Stimulated activated CD4-positive, alpha-beta T cell treated with anti-CD3 and anti-CD28 coated beads, Interleukin-15, amount 100 ng/mL, for 1 hour (primary cell): ENCODE results near the gene NUDT4.
"Not testable (repeated sequence)": the region's sequence is repeated elsewhere in the genome, so short reads cannot be mapped to it uniquely, and the experiment has no call there.

Source experiments
- DNase-seq, 2 donors: peaks; one replicate each; pipeline ENCODE4 v3.0.0-alpha.2; 2020; ENCODE audit warnings: low read depth in 1 of 2, low spot score in 1 of 2

NUDT4 gene

DNA sequence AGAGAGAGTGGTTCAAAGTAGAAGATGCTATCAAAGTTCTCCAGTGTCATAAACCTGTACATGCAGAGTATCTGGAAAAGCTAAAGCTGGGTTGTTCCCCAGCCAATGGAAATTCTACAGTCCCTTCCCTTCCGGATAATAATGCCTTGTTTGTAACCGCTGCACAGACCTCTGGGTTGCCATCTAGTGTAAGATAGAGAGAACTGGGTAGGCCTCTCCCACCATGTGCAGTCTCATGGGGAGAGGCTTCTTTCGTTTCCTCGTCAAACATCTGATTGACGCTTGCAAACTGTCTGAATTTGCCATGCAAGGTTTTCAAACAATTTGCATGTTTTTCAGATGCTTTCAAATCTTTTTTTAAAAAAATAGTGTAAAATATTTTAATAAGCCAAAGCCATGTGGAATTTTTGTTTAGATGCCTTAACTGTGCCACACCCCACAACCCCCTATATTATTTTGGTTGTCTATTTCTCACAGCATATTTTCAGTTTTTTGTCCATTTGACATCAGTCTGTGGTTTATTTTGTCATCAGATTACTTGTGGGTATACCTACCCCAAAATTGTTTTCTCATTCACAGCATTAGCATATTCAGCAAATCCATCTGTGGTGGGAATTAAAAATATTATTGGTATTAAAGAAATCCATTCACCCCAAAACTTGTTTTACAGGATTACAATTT is 21.6 kb downstream of the NUDT4 start:
- DNase-seq = not testable (repeated sequence)

DNA sequence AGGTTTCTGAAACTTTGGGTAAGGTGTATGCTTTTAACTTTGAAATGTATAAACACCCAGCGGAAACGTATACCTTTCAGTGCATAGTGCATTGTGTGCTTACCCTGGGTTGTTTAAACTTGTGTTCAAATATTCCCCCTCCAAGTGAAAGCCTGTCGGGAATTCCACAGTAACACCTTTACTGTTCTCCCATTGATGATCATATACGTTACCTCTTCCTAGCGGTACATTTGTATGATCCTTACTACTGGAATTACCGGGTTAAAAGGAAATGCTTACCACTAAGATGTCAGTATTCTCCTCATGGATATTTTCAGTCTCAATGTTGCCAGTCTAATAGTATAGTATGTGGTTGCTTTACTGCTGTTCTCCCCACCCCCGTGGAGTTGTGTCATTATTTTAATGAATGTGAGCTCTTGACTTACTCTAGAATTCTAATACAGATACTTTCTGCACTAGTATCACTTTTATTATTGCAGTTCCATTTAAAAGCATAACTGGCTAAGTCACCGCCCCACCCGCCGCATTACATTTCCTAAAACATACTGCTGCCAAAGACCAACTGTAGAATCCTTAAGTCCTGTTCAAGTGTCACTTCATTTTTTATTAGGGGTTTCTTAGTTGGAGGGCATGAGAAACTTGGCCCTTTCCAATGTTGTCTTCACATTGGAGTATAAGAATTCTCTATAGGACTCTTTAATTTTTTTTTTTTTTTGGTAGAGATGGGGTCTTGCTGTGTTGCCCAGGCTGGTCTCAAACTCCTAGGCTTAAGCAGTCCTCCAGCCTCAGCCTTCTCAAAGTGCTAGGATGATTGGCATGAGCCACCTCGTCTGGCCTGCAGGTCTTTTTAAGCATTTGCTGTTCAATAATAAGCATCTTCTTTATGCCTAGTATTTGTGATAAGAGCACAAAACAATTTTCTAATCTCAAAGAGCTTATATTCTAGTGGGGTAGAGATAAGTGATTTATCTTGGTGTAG is 24.9 kb downstream of the NUDT4 start:
- DNase-seq = no peak

DNA sequence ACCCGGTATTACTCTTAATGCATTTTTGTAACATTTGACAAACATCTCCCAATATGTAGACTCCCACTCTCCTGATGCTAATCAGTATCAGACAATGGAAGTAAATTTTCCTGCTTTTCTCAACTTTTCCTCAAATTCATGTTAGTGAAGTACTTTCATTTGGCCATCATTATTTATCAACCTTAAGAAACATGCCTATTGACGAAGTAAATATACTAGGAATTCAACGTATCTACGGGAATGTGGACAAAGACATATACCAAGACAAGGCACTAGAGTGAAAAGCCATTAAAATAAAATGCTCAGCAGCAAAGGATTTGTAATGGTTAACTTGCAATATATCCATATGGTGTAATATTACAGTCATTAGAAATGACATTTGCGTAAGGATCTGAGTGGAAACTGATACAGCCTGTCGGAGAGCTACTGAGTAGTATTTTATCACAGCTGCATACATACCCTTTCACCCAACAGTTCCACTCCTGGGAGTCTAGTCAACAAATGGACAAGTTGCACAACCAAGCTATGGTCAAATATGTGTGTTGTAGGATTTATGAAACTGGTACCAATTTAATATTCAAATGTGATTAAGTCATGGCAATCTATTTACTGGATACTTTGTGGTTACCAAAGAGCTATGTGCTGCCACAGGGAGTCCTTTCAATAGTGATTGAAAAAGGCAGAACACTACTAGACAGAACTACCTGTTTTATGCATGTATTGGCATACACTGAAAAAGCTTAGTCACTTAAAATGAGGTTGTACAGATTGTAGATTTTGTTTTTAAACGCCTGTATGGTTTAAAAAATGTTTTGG is 26.5 kb downstream of the NUDT4 start:
- DNase-seq = no peak

DNA sequence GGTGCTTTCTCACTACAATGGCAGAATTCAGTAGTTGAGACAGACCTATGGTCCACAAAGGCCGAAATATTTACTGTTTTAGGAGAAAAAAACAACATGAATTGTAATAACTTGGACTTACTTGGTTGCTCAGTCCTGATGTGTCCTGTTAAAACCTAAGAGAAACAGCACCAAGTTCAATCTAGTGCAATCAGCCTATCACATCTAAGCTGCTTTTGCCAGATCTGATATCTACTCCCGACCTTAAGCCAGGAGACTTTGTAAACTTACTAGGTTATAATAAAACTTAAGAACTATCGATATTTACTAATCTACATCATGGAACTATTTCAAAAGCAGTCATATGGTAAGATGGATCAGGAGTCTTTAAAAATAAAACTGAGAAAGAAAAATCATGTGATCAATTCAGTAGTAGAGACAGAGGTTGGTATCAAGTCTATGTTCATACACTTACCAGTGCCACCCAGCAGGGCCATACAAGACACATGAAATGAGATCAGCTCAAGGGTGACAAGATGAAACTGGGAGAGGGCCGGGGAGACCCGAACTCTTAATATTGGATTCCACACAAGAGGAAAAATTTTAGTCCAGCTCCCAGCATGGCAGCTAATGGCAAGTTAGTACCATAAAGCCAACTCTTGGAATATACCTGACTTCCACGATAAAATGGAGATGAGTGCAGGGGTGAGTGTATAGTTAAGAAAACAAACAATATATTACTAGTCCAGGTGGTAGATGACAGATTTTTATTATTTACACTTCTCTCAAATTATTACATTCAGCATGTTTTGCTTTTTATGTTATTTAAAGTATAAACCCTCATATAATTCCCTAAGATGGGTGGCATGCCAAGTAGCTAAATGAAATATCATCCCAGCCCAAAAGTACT is 27.5 kb downstream of the NUDT4 start:
- no peak for DNase-seq

DNA sequence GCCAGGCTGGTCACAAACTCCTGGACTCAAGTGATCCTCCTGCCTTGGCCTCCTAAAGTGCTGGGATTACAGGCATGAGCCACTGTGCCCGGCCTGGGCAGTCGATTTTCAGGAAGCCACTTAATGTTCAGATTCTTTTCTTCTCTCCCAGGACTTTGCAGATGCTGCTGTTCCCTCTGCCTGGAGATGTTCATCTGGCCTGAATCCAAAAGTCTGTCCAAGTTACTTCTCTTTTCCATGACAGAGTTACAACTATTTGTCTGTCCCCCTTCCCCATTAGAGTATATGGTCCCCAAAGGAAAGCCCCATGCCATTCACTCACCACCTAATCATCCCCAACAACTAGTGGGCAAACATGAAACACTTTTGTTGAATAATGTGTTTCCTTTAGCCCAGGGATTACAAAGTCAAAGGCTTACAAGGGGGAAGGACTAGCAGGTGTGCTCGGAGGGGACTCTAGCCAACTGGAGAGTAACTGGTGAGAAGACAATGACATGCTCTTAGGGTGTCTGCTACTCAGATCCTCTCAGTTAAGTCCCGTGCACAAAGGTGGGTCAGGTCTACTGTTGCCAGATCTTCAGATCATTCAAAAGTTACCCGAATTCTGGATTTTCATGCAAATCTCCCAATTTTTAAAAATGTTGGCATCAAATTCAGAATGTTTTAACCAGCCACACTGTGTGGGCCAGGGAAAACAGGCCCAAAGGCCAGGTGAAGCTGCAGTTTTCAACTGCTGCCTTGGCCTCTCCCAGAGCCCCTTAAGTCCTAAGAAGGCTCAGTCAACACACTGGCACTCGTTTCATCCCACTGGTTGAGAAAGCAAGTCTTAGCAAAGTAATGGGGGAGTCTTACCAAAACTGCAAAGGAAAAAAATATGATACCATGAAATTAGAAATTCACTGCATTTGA is 29.6 kb downstream of the NUDT4 start:
- DNase-seq = no peak

DNA sequence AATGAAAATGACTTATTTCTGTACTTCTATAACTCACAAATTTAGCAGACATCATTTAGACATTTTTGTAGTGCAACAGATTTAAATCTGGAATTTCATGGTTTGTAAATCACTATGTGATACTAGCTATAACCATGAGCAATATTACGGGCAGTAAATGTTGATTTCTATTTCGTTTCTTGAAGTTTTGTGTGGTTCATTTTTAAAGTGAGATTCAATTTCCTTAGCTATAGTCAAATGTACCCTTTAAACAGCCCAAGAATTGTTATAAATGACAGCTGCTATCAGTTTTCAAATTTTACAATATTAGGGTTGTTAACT is 30.2 kb downstream of the NUDT4 start:
- DNase-seq = no peak

DNA sequence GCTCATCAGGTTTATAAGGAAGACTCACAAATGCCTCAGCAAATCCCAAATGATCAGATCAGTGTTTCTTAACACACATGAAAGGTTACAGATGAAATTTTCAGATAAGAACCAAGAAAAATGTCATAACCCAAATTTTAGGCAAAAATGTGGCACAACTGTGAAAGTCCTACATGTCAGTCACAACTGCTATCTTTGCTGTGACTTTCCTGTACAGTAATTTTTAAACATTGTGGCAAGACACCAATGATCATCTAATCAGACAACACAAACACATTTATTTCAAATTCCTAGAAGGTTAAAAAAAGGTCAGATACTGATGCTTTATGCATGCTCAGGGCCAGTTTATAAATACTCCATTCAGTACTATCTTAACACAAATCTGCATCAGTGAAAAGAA is 31.1 kb downstream of the NUDT4 start:
- no peak for DNase-seq

DNA sequence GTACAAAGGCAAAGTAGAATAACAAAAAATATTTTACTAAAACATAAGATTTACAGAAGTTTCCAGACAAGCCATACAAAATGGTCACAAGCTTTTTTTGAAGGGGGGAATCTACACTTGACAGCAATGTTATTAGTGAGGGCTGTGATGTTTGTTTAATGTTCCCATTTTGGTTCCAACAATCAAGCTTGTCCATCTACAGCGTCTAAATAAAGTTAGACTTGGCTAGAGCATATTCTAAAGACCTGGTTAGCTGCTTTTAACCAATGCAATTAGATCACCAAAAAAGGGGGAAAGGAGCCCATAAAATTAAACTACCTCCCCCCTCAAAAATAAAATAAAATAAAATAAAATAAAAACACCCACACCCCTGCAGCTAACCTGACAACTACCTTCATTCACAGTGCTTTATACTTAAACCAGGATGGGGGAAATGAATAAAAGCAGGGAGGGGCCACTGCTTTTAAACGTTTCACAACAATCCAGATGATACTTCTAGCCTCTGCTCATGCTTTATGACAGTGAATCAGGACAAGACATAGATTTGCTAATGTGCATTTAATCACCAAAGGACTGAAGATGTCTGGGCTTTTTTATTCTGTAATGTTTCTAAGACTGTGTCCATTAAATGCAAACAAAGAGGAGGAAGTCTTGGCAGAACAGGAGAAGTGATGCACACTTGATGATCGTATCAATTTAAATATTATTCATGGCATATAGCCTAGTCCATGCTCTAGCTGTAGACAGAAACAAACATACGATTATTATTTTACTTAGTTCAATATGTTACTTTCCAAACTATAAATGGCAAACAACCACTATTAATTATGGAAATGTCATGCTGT is 31.8 kb downstream of the NUDT4 start:
- not testable (repeated sequence) for DNase-seq

DNA sequence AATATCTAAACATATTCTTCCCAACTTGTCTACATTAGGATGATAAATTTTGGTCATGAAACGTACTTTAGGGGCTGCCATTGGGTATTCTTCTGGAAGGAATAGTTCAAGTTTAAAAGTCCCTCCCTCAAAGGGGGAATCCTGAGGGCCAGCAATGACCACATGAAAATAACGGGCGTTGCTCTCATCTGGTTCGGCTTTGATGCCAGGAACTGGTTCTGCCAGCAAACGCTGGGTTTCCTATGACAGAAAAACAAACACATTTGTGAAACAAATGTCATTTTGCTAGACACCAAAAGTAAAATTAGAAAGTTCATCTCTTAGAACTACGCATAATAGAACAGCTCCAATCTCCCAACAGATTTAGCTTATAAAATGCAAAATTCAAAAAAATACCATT is 33.3 kb downstream of the NUDT4 start:
- DNase-seq = not testable (repeated sequence)

DNA sequence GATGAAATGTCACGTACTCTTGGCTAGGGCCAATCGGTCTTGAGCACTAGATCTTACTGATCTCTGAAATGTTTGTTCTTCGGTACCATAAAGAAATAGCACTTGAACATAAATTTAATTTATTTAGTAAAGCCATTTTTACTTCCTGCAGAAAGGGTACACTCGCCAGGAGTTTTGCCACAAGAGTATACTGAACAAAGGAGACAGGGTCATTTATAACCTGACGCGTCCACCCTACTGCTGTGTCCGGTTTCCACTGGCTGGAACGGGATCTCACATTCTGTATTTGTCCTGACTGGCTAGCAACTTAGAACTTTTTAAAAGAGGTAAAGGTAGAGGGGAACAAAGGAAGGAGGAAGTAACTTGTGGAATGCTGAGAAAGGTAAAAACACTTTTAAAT is 34.7 kb downstream of the NUDT4 start:
- DNase-seq = not testable (repeated sequence)

DNA sequence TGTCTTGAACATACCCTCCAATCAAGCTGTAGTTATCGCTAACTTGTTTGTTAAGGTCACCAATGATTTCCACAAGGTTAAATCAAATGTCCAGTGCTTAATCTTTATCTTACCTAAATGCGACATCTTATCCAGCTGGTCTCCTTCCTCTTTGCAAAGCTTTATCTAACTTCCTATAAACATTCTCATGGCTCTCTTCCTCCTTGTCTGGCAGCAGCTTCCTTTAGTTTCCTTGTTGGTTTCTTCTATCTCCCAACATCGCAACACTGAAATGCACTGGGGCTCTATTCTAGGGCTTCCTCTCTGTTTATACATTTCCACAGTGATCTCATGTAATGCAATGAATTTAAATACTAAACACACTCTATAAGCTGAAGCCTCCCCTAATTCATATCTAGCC is 35.3 kb downstream of the NUDT4 start:
- DNase-seq = no peak

DNA sequence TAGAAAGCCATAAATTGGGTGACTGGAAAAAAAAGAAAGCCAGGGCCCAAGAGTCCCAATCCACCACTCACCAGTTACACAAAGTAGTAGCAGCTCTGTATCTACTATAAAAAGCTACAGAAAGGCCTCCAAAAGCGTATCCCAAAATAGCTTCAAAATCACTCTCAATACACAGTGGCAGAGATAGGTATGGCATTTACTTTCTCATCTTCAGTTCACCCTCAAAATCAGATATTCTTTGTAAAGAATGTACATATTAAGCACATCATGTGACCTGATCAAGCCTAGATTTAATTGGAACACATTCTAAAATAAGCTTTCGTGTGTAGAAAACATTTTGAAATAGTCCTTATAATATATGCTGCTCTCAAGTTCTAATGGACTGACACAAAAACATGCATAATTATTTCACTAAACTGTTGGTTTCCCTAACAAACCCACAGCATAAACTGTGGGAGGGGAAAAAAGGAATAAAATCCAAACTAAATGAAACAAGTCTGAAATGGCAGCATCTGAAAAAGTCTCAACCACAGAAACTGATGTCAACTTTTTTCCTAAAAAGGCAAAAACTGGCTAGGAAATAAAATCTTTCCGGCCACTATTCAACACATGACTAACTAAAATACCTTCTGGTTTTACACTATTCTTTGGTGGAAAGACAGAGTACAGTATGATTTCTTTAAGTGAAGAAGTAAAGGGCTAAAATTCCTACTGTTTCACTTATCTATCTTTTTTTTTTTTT is 38.2 kb downstream of the NUDT4 start:
- no peak for DNase-seq

DNA sequence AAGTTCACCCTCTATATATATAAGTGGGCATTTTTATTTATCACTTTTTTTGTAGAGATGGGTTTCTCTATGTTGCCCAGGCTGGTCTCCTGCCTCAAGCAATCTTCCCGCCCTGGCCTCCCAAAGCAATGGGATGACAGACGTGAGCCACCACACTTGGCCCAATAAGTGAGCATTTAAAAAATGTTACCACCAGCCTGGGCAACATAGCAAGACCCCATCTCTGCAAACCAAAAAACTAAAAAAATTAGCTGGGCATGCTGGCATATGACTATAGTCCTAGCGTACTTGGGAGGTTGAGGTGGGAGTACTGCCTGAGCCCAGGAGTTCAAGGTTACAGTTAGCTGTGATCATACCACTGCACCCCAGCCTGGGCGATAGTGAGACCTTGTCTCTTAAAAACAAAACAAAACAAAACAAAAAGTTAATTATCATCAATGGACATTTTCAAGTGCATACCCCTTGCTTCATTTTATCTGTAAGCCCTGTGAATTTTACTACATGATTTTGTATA is 40.3 kb downstream of the NUDT4 start:
- DNase-seq = no peak

DNA sequence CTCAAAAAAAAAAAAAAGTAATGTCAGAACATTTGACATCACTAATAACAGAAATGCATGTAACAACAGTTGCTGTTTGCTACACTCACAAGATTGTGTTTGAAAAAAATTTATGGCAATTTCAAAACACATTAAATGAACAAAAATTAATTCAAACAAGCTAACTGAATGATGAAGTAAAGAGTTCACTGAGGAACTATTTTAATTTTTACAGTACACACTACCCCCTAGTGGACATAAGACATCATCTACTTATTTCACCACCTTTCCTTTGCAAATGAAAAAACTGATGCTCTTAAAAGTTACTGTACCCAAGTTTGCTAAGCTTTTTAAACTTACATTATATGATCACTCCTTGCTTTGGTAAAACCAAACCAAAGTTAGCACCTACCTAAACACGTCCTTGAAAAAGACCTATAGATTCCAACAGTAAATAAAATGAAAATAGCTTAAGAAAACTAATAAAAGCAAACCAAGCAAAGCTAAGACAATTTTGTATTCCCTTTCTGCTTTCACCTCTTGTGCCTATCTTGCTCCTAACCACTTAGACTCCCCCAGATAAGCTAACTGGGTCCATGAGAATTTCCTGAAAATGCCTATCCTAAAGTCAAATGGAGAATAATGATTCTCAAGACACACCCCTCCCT is 41.8 kb downstream of the NUDT4 start:
- no peak for DNase-seq

DNA sequence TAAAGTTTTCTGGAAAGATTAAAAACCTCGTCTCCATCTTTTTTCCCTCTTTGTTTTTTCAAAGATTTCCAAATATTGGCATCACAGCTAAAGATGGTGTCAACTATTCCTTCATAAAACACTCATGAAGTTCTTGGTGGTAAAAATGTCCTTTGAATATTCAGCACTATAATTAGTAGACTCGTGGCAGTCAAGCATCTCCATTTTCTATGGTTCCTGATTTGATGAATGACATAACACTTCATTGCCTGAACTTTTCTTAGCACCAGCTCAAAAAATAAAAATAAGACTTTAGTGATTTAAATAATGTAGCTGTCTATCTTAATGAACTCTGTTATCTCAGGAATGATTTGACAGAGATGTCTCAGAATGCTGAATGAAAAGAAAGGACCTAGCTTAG is 44.3 kb downstream of the NUDT4 start:
- no peak for DNase-seq

DNA sequence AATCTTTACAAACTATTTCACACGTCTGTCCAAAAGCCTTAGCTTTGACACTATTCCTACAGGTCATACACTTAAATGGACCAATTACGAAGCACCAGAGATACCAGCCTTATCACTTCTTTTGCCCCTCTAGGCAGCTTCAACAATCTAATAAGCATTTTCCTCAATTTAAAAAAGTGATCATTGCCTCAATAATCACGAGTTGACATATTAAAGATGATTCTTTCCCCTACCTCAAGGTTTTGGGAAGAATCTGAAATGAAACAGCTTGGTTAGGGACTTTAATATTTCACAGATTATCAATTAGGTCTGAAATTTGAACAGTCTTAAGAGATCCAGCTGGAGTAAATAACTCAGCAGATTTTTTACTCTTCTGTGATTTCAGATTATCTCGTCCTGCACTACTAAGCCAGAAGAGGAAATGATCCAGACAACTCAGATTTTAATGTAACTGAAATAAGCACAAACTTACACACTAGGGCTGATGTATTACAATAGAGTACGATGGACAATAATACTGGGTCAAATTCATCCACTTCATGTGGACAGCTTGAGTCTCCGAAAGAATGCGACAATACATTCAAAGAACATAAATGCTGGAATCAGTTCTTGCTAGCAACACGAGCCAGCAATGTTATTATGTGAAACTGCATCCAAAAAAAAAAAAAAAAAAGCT is 48.1 kb downstream of the NUDT4 start:
- DNase-seq = no peak

DNA sequence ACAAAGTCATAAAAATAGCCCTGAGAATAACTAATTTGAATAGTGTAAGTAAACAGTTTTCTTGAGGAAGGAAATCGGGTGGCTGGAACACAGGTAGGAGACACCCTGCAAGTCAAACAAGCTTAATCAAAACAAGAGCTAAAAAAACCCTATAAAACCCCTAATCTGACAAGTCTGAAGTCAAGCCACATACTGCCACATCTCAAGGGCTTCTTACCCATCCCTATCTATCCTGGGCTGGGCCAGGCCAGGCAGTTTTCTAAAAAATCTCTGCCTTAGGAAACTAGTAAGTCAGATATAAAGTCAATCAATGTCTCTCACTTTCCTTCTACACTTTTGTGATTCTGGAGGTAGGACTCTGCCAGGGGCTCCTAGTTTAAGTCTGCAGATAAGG is 48.7 kb downstream of the NUDT4 start:
- no peak for DNase-seq
